Raji (cell line): ENCODE measurements around the gene HYDIN.

ENCODE experiments used
- POLR2A ChIP-seq: IDR thresholded peaks from 2 replicates; pipeline ENCODE4 v1.6.1; 2011; ENCODE audit warnings: low read depth, low read length, control low read depth; ENCODE audit not compliant: insufficient read depth

HYDIN gene

DNA sequence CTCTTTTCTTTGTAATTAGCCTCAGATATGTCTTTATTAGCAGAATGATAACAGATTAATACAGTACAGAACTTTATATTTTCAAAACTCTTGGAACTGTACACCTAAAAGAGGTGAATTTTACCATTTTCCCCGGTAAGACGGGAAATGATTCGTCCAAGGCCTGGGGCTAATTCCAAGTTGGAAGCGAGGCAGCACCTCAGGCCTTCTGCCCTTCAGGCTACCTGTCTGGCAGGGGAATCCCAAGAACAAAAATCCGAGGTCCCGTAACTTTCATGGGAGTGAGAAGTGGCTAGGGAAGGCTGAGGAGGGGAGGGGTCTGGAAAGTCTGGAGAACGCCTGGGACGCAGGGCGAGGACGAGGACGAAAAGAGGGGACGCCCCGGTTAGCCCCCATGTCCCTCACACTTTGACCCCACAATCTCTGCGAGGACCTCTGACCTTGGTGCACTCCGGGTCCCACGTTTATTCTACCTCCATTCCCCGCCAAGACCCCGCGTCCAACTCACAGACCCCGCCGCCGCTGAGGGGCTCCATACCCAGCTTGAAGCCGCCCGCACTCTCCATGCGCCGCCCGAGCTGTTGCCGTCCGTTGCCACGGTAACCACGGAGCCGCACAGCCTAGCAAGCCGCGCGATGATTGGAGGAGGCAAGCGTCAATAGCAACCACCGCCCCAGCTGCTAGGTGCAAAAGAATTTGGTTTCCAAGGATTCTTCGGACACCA lies at the start of gene HYDIN:
Gene HYDIN (minus strand): TSS at position 601 of the 724 bp plus-strand sequence. CDS start 43,827 bp downstream, outside the sequence.
- no peak for TF ChIP-seq POLR2A

DNA sequence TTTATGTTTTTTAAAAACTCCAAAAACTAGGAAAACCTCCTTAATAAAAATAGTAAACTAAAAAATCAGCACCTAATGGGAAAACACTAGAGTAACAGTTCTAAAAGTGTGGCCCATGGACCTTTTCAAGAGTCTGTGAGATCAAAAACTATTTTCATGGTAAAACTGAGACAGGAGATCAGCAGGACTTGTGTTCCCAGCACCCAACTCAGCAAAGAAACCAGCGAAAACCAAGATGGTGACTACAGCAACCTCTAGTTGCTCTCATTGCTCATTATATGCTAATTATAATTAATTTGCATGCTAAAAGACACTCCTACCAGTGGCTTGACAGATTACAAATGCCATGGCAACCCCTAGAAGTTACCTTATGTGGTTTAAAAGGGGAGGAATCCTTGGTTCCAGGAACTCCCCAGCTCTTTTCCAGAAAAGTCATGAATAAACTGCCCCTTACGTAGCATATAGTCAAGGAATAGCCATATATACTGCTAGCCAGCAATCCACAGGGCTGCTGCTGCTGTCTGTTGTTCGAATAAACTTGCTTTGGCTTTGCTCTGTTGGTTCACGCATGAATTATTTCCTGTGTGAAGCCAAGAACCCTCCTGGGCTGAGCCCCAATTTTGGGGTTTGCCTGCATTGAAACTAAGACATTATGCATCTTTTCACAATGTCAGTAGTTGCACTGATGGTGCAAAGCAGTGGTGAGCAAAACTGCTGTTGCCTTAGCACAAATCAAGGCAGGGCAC lies 46.2 kb upstream of the HYDIN start:
- TF ChIP-seq POLR2A, result no peak

DNA sequence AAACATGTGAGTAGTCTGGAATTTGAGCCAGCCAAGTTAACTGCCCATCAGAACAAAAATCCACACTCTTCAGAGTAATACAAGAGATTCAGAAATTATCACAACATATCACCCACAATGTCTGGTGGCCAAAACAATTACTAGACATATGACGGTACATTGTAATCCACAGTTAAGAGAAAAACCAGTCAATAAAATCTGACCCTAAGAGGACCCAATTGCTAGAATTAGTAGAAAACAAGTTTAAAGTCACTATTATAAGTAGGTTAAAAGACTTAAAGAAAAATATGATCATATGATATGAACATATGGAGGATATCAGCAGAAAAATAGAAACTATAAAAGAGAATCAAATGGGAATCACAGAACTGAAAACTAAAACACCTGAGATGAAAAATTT lies 42.9 kb upstream of the HYDIN start:
- TF ChIP-seq POLR2A, result no peak

DNA sequence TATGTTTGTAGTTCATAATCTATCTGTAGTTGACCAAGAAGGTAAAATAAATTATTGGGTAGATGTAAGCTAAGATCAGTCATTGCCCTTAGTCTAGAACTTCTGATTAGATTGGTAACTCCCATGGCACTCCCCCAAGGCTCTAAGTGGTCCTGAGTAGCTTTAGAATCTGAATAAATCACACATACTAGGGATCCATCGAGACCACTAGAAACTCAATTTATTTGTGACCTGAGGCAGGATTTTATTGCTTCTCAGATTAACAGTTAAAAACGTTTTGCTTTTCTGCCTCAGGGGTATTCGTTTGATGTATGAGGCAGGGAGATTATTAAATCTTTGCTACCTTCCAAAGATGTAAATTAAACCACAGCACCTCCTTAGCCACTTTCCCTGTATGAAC lies 33.8 kb upstream of the HYDIN start:
- no peak for TF ChIP-seq POLR2A

DNA sequence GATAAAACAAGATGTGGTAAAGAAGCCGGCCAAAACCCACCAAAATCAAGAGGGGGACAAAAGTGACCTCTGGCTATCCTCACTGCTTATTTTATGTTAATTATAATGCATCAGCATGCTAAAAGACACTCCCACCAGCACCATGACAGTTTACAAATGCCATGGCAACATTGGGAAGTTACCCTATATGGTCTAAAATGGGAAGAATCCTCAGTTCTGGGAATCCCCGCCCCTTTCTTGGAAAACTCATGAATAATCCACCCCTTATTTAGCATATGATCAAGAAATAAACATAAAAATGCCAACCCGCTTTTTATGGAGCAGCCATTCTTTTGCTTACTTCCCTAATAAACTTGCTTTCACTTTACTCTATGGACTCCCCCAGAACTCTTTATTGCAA lies 33.1 kb upstream of the HYDIN start:
- TF ChIP-seq POLR2A, result no peak

DNA sequence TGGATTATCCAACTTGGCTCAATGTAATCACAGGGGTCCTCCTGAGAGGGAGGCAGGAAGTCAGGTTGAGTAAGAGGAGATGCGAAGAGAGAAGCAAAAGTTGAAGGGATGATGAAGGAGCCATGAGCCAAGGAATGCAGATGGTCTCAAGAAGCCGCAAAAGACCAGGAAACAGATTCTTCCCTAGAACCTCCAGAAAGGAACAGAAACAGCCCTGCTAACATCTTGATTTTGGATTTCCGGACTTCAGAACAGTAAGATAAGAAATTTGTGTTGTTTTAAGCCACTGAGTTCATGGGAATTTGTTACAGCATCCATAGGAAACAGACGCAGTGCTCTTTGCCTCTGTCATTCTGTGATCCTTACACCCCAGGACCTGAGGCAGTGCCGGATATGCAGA lies 31.9 kb upstream of the HYDIN start:
- no peak for TF ChIP-seq POLR2A

DNA sequence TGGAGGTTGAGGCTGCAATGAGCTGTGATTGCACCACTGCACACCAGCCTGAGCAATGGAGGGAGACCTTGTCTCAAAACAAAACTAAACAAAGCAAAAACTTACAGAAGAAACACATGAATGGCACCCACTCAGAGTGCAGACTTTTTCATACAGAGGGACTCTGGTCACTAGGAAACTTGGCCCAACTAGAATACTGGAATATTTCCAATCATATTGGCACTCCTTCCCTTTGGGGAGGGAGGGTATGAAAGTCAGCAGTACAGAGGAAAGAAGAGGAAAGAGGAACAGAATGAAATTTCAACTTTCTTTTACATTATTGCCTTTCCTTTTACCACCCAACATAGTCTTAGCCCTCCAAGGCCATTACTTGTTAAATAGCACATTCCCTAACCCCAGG lies 30.5 kb upstream of the HYDIN start:
- TF ChIP-seq POLR2A, result no peak

DNA sequence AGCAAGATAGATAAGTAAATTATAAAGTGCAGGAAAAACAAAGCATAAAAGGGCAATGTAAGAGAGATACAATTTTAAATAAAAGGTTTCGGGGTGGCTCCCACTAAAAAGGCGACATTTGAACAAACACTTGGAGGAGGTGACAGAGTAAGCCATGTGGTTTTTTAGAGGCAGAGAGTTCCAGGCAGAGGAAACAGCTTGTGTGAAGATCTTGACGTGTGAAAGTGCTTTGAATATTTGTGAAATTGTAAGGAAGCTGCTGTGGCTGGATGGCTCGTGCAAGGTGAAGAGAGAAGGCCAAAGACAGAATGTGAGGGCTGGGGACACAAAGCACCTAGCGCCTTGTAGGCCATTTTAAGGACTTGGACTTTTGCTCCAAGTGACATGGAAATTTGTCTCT lies 28.6 kb upstream of the HYDIN start:
- no peak for TF ChIP-seq POLR2A

DNA sequence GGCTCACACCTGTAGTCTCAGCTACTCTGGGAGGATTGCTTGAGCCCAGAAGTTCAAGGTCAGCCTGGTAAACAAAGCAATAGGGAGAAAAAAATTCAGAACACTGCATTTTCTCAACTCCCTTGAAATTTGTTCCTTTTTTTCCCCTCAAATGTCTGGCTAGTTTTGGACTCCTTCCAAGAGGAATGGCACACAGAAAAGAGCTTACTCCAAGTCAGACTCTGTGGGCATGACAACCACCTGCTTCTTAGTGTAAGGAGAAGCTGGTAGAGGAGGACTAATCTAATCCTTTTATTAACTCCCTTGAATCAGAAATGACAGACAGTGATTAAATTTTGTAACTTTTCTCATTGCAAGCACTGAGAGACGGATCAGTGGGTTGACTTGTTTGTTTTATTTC lies 27.9 kb upstream of the HYDIN start:
- TF ChIP-seq POLR2A, result no peak

DNA sequence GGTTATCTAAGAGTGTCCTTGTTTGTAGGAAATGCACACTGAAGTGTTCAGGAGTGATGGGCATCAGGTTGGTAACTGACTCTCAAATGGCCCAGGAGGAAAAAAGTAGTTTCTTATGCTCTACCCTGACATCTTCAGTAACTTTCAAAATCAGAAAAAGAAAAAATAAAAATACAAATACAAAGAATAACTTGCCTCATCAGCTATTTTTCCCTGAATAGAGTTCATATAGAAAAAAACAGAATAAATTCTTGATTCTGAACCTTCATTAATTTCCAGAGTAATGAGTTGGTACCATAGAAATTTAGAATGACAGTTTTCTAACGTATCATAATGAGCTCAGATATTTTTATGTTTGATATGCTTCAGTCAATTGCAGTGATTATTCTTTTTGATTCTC lies 27.2 kb upstream of the HYDIN start:
- TF ChIP-seq POLR2A, result no peak

DNA sequence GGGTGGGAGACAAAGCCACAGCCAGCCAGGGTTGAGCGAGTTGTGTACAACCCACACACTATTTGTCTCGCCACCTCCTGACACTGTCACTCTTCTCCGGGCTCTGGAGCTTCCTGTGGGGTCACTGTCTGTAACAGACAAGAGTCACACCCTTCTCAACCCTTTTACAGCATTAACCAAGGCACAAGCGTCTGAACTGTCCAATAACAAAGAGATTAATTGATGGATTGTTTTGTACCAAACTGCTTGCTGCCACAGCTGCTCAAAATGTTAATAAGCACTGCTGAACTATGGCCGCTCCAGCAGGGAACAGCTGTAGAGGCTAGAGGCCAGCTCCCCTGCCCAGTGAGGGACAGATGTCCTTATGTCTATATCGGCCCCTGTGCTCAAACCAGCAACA lies 25.2 kb upstream of the HYDIN start:
- no peak for TF ChIP-seq POLR2A

DNA sequence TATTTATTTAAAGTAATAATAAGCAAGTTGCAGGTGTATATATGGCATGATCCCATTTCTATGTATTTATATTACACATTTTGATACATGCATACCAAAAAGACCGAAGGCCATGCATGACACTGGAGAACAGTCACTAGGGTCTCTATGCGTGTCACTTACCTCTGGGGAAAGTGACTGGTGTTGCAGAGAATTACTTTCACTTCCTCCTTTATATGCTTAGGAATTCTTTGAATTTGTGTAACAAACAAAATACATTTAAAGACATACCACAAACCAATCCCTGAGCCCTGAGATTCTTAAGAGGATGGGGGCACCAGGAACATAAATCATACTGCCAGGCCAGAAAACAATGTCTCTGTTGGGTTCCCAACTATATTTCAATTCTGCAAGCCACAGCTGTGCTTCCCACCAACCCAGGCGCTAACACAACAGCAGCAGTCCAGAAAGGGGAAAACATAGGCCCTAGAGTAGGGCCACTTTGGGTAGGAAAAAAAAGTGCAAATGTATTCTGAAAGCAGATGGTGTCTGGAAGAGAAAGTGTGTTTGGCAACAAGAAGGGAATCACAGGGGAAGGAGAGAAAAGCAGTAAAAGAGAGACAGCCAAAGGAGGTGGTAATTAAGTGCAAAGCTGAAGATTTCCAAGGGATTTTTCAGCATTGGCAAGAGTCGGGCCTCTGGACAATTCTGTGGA lies 24.5 kb upstream of the HYDIN start:
- TF ChIP-seq POLR2A, result no peak

DNA sequence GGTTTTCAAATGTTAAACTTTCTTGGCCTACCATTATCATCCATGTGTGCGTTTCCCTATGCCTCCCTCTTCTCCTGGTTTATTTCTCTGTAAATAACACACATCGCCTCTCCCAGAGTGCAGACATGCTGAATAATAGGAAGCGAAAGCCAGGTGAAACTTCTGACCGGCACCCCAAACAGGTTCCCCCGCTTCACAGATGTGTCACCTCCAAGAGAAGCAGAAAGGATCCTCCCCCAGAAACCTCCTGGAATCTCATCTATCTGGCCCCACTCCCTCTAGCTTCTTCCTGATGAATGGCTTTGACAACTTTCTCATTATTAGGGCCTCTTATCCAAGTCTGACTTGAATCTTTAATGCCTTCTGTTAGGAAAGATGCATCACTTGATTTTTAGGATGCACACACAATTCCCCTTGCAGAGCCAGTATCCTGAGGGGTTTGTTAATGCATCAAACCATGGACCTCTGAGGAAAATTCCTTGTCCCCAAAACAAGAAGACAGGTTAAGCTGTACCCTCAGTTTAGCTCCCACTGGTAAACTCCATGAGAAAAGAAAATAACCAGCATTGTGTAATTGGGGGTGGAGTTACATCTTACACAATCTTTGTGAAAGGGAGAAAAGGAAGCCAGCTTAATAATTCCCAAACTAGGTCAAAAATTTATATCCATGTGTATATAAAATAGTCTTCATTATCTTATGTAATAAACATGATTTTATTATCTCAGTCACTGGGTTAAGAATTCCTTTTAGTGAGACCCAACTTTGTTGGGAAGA lies 20.1 kb upstream of the HYDIN start:
- TF ChIP-seq POLR2A, result no peak

DNA sequence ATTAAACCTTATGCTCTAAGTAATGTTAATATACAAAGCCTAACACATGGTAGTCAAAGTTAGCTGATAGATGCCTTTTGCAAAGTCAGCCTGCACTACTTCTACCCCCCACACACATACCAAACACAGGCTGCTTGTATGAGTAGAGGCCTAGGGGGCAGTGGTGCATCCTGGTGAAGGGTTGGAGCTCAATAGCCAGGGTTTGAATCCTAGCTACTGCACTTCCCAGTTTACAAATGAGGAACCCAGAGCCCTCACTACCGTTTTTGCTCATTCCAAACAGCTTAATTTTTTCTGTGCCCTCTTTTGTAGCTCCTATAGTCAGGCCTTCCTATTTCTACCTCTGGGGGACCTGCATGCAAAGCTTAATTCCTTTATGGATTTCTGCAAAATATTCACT lies 18.9 kb upstream of the HYDIN start:
- no peak for TF ChIP-seq POLR2A

DNA sequence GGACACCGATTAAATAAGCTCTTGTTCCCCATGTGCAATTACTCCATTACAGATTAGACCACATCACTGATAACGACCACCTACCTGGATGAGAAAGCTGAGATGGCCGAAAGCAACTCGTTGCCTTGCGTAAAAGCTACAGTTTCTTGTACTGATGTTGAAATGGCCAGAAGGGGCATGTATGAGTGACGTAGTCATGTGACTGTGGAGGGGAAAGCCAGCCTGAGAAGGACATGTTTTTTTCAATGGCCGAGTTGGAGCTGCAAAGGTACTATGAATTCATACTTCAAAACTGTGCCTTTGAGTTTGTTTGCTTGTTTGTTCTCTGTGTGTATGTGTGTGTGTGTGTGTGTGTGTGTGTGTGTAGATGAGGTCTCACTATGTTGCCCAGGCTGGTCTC lies 17.0 kb upstream of the HYDIN start:
- TF ChIP-seq POLR2A, result no peak

DNA sequence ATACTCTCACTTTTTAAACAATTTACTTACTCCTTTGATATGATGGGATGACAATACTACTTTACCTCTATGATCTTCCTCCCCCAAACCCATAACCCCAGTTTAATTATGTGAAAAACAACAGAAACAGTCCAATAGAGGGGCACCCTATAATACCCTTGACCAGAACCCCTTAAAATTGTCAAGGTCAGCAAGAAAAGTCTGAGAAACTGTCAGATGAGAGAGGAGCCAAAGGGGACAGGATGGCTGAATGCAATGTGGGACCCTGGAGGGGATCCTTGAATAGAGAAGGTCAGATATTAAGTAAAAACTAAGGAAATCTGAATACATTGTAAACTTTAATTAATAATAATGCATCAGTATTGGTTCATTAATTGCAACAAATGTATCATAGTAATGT lies 15.8 kb upstream of the HYDIN start:
- no peak for TF ChIP-seq POLR2A

DNA sequence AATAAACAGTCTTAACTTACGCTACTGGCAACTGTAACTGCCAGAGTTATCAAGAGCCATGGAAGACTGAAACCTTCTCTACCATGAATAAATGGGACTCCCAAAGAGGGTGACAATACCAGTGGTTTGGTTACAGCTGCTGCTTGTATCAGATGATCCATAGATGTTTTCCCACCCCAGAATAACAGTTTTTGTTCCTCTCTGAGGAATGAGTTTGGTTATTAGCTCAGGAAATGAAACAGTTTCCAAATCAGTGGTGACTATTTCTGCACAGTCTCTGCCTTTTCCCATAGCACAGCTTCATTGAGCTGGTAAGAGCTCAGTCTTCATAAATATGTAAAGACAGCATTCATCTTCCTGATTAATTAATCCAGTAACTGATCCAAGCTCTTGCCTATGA lies 14.0 kb upstream of the HYDIN start:
- no peak for TF ChIP-seq POLR2A
